NCI-H1417 (cell line): ENCODE measurements around the gene CR1L.
"Not testable (repeated sequence)": the region's sequence is repeated elsewhere in the genome, so short reads cannot be mapped to it uniquely, and the experiment has no call there.

Source experiments
- DNase-seq, 3 experiments: peaks; one replicate each; lab custom pipeline; 2025; lab: John Stamatoyannopoulos, UW

The CR1L gene

GRCh38 chr1:207644852-207645634 is at the start of gene CR1L:
Gene CR1L, plus strand, starts transcription at chr1:207645133. Its CDS starts 101 bp downstream, at chr1:207645234.
- peak; percentile 64 to 90 (median 90) for DNase-seq

GRCh38 chr1:207603777-207604176 is 41.2 kb upstream of the CR1L start:
- no peak for DNase-seq

GRCh38 chr1:207605444-207606361 is 39.2 kb upstream of the CR1L start:
- no peak for DNase-seq

- DNase-seq, result no peak
These were observed 38.6 kb upstream of the CR1L start for GRCh38 chr1:207606362-207606755.

- no peak for DNase-seq
These were observed 32.2 kb upstream of the CR1L start for GRCh38 chr1:207612762-207613161.

- DNase-seq, result peak; percentile 15 to 67 (median 22)
These were observed 24.9 kb upstream of the CR1L start for GRCh38 chr1:207619871-207620542.

DNA sequence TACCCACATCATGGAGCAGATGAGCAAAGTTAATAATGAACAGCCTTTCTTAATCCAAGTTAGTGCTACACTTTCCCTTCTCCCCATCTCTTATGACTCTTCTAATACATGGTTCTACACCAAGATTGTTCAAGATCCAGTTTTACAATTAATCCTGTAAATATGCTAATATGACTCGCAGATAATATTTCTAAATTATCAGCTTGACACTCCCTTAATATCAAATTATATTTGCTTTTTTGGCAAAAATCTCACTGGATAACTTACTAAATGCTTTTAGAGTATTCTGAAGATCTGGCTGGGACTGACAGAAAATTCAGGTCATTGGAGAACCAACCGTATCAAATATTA is 24.4 kb upstream of the CR1L start:
- no peak for DNase-seq

DNA sequence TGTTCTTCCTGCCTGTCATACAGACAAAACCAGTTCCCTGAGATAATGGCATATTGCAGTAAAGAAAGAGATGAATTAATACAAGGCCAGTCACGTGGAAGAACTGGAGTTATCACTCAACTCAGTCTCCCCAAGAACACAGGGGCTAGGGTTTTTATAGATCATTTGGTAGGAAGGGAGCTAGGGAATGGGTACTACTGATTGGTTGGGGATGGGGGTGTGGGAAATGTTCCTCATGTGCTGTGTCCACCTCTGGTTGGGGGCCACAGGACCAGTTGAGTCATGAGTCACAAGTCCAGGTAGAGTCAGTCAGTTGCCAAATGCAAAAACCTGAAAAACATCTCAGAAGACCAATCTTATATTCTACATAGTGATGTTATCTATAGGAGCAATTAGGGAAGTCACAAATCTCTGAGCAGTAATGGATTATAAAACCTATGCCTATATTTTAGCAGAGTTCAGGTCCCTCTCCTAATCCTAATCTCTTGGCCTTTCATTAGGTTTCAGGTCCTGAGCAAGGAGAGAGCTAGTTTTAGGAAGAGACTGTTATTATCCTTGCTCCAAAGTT is 19.3 kb upstream of the CR1L start:
- DNase-seq, result not testable (repeated sequence)

DNA sequence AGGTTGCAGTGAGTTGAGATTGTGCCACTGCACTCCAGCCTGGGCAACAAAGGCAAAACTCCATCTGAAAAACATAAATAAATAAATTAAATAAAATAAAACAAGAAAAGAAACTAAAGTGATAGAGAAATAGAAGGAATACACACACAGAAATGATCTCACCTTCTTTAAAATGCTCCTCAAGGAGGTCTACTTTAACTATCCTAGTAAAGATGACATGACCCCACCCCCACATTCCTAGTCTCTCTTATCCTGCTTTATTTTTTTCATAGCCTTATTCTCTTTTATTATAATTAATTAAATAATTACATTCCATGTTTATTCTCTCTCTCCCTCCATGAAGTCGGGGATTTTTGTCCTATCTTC is 18.0 kb upstream of the CR1L start:
- no peak for DNase-seq

- no peak for DNase-seq
These were observed 17.4 kb upstream of the CR1L start for GRCh38 chr1:207627496-207627895.

DNA sequence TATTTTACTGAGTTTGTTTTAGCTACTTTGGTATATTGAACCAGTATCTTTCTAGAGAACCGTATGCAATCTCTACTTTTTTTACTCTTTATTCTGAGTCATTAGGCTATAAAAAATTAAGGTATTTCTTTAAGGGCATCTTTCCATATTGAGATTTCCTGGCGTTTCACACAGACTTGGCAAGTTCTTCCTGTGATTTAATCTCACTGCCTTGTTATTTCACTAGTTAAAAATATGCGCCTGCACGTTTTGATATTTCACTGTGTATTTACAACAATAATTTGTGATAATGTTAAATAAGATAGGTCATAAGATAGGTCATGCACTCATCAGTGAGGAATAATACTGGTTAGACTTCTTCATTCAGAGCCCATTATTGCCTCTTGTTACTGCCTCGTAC is 16.2 kb upstream of the CR1L start:
- no peak for DNase-seq

- no peak for DNase-seq
These were observed 13.8 kb upstream of the CR1L start for GRCh38 chr1:207631137-207631536.

DNA sequence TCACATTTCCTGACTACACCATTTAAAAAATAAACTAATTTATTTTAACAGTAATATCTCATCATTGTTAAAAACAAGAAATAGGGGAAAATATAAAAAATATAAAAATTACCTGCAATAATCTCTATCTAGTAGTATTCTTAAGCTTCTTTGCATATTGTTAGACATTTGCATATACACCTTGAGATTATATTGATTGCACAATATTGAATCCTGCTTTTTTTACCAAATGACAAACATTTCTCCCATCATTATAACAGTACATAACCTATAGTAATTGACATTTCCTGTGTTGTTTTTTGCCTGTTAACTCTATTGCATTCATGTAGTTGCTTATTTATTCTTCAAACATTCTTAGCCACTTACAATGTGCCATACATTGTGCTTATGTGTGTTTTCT is 11.7 kb upstream of the CR1L start:
- no peak for DNase-seq

DNA sequence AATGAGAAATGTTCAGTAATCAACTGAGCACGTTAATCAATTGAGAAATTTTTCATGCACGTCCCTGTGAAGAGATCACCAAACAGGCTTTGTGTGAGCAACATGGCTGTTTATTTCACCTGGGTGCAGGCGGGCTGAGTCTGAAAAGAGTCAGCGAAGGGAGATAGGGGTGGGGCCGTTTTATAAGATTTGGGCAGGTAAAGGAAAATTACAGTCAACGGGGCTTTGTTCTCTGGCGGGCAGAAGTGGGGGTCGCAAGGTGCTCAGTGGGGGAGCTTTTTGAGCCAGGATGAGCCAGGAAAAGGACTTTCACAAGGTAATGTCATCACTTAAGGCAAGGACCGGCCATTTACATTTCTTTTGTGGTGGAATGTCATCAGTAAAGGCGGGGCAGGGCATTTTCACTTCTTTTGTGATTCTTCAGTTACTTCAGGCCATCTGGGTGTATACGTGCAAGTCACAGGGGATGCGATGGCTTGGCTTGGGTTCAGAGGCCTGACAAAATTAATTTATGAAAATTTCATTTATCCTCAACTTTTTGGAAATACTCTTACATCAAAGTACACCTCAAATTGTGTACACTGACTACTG is 11.1 kb upstream of the CR1L start:
- DNase-seq, result not testable (repeated sequence)

- DNase-seq, result not testable (repeated sequence)
These were observed 10.6 kb upstream of the CR1L start for GRCh38 chr1:207634293-207634692.

DNA sequence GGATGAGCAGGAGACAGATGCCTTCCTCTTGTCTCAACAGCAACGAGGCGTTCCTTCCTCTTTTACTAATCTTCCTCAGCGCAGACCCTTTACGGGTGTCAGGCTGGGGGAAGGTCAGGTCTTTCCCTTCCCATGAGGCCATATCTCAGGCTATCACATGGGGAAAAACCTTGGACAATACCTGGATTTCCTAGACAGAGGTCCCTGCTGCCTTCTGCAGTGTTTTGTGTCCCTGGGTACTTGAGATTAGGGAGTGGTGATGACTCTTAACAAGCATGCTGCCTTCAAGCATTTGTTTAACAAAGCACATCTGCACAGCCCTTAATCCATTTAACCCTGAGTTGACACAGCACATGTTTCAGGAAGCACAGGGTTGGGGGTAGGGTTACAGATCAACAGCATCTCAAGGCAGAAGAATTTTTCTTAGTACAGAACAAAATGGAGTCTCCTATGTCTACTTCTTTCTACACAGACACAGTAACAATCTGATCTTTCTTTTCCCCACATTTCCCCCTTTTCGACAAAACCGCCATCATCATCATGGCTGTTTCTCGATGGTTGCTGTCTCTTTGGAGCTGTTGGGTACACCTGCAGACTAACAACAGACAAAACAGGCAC is 9.3 kb upstream of the CR1L start:
- peak; percentile 12 to 44 (median 30) for DNase-seq

DNA sequence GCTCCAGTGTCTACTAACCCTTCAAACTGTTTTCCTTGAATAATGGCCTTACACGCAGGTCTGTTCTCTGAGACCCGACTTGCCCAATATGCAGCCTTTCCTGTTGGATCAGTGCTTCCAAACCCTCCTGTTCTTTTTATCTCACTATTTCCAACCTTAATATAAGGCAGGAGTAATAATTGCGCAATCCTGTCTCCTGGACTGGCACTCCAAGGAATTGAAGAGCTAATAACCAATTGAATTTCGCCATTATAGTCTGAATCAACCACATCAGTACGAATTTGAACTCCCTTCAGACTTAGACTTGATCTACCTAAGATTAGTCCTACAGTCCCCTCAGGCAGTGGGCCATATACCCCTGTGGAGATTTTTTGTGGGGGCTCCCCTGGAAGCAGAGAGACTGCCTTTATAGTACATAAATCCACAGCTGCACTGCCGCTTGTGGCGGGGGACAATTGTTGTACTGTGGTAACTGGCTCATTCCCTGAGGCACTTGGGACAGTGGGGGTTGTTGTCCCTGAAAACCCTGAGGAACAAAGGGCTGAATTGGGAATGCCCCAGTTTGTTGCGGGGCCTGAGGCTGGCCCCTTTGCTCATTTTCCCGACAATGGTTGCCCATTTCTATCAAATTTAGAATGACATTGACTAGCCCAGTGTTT is 6.3 kb upstream of the CR1L start:
- not testable (repeated sequence) for DNase-seq

GRCh38 chr1:207639362-207639761 is 5.6 kb upstream of the CR1L start:
- not testable (repeated sequence) for DNase-seq

DNA sequence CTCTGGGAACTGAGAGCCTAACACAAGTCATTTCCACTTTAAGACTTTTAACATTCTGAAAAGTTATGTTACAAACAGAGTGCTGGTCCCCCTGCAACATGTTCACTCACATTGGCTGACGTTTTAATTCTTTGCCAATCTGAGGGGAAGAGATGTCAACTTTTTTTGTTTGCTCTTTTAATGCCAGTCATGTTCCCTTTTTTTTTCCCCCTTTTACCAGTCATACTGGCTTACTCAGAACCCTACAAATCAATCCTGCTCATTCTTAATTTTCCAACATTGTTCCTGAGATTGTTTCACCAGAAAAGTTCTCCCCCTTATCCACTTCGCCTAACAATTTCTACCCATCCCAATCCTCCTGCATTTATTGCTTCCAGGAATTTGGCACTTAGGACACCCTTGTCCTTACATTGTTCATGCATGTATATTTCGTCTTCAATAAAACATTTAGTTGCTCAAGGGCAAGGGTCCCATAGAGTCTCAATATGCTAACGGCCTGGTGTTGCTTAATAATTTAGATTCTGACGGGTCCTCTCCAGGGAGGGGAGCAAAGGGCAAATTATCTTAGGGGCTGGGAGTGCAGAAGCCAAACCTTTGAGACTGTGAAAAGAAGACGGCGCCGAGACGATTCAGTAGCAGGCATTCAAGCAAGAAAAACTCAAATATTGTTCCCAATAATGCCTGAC is 624 bp upstream of the CR1L start:
- peak in 1 of 3 experiments; percentile 32 for DNase-seq

- DNase-seq, result peak in 2 of 3 experiments; percentile 67 to 73
These were observed 725 bp downstream of the CR1L start for GRCh38 chr1:207645635-207646081.
